Panc1 (cell line): ENCODE measurements around the gene MBD5.

Experiments used
- CTCF ChIP-seq: fragments of 450-650 bp; IDR thresholded peaks from 2 replicates; pipeline ENCODE4 v1.5.1; 2017; ENCODE audit warnings: mild to moderate bottlenecking
- POLR2AphosphoS5 ChIP-seq: IDR thresholded peaks from 2 replicates; pipeline ENCODE4 v1.6.1; 2012; ENCODE audit warnings: mild to moderate bottlenecking, low read depth, low read length, moderate library complexity
- SIN3A ChIP-seq: IDR thresholded peaks from 2 replicates; pipeline ENCODE4 v1.6.1; 2012; ENCODE audit warnings: low read depth, mild to moderate bottlenecking, low read length, moderate library complexity, borderline replicate concordance; ENCODE audit not compliant: insufficient read depth
- TCF7L2 ChIP-seq: IDR thresholded peaks from 2 replicates; pipeline ENCODE4 v1.6.1; 2011; ENCODE audit warnings: mild to moderate bottlenecking, low read depth, low read length, inconsistent platforms
- TF ChIP-seq, protein P1 (sequence below), 2 experiments: IDR thresholded peaks; 2 replicates each; pipeline ENCODE4 v1.6.1; 2011 to 2012; ENCODE audit warnings: low read depth in 2 of 2, control low read depth in 1 of 2, low read length in 1 of 2, mild to moderate bottlenecking in 1 of 2, moderate library complexity in 1 of 2; ENCODE audit not compliant: insufficient read depth in 1 of 2

DNA sequence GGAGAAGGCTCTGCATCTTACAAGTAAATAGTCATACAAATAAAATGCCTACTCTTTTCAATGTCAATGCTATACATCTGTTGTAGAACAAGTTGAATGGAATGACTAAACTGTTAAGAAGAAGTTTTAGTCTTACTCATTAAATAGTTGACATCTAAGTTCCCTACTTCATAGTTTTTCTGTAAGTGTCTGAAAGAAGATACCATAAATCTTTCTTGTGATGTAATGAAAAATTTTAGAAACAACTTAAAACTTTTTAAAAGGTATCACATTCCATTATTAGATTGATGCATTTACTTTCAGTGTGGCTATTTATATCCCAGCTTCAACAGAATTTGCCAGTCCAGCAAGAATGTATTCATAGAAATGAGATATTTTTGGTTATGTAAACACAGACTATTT lies 438.5 kb downstream of the MBD5 start:
- TF ChIP-seq CTCF (no peak), POLR2AphosphoS5 (no peak), SIN3A (no peak), TCF7L2 (no peak)
- TF ChIP-seq, protein P1, sequence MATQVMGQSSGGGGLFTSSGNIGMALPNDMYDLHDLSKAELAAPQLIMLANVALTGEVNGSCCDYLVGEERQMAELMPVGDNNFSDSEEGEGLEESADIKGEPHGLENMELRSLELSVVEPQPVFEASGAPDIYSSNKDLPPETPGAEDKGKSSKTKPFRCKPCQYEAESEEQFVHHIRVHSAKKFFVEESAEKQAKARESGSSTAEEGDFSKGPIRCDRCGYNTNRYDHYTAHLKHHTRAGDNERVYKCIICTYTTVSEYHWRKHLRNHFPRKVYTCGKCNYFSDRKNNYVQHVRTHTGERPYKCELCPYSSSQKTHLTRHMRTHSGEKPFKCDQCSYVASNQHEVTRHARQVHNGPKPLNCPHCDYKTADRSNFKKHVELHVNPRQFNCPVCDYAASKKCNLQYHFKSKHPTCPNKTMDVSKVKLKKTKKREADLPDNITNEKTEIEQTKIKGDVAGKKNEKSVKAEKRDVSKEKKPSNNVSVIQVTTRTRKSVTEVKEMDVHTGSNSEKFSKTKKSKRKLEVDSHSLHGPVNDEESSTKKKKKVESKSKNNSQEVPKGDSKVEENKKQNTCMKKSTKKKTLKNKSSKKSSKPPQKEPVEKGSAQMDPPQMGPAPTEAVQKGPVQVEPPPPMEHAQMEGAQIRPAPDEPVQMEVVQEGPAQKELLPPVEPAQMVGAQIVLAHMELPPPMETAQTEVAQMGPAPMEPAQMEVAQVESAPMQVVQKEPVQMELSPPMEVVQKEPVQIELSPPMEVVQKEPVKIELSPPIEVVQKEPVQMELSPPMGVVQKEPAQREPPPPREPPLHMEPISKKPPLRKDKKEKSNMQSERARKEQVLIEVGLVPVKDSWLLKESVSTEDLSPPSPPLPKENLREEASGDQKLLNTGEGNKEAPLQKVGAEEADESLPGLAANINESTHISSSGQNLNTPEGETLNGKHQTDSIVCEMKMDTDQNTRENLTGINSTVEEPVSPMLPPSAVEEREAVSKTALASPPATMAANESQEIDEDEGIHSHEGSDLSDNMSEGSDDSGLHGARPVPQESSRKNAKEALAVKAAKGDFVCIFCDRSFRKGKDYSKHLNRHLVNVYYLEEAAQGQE (IDR thresholded peaks at IDR 0.05; ENCODE audit: insufficient read depth in 1 of 2, low read depth in 2 of 2, low read length in 1 of 2) = no peak
